H1 (cell line): ENCODE measurements around the gene MAML3. TPM values are rescaled to one million over a fixed set of nuclear protein-coding genes. Genes with fewer than 3 reads are reported as not detected.

Experiments used
- CTCF ChIA-PET: fragments of 300-600 bp; sonication (Branson Sonifier 250); formaldehyde crosslinking; loops from one replicate; lab custom pipeline; 2021; ENCODE audit not compliant: partially characterized antibody; lab: Charles Lee
- POLR2A ChIA-PET: fragments of 300-600 bp; sonication (Branson Sonifier 250); formaldehyde crosslinking; loops from one replicate; lab custom pipeline; 2021; ENCODE audit warnings: inconsistent platforms; ENCODE audit not compliant: partially characterized antibody; lab: Charles Lee
- DNase-seq, 2 experiments: peaks; one replicate each; pipeline versions ENCODE4 v3.0.0 to v3.0.0-alpha.2; 2010 to 2022; ENCODE audit warnings: low spot score in 2 of 2, low read depth in 1 of 2, mixed read lengths in 1 of 2
- FAIRE-seq: peaks from 2 replicates; lab custom pipeline; 2011; peaks lifted over from hg19 to GRCh38; lab: Jason Lieb, UNC
- H2AFZ ChIP-seq: 2 replicates; pipeline ENCODE4 v1.8.1; 2012; ENCODE audit warnings: low read length, inconsistent platforms
- H2AK5ac ChIP-seq: 2 replicates; pipeline ENCODE4 v1.6.1; 2013; ENCODE audit warnings: low read depth, low read length
- H2BK120ac ChIP-seq: replicated peaks from 2 replicates; pipeline ENCODE3; 2013; ENCODE audit warnings: low read depth, low read length, inconsistent platforms
- H2BK12ac ChIP-seq: 2 replicates; pipeline ENCODE4 v1.6.1; 2013; ENCODE audit warnings: low read depth, low read length
- H2BK15ac ChIP-seq: 2 replicates; pipeline ENCODE4 v1.6.1; 2013; ENCODE audit warnings: low read length
- H2BK20ac ChIP-seq: 2 replicates; pipeline ENCODE4 v1.6.1; 2013; ENCODE audit warnings: low read length
- H2BK5ac ChIP-seq: 2 replicates; pipeline ENCODE4 v1.6.1; 2013; ENCODE audit warnings: low read depth, low read length
- H3K14ac ChIP-seq: 2 replicates; pipeline ENCODE4 v1.6.1; 2013; ENCODE audit warnings: inconsistent platforms; ENCODE audit not compliant: insufficient read length
- H3K18ac ChIP-seq: 2 replicates; pipeline ENCODE4 v1.6.1; 2013; ENCODE audit warnings: low read length; ENCODE audit errors: extremely low read depth
- H3K23ac ChIP-seq: 2 replicates; pipeline ENCODE4 v1.6.1; 2013; ENCODE audit warnings: inconsistent platforms; ENCODE audit not compliant: insufficient read length
- H3K23me2 ChIP-seq: 2 replicates; pipeline ENCODE4 v1.6.1; 2013; ENCODE audit warnings: low read depth, low read length
- H3K27ac ChIP-seq: 2 replicates; pipeline ENCODE4 v1.6.1; 2011; ENCODE audit warnings: low read depth, low read length, inconsistent platforms
- H3K27me3 ChIP-seq, 4 experiments: replicated peaks in 1 of 4; 1 replicate in 1 of 4; 2 replicates in 3 of 4; pipeline versions ENCODE4 v1.6.1 to v1.8.1; 2011 to 2013; ENCODE audit warnings: low read length in 3 of 4, mild to moderate bottlenecking in 3 of 4, inconsistent platforms in 2 of 4, mixed read lengths in 2 of 4, moderate library complexity in 1 of 4; ENCODE audit not compliant: control insufficient read depth in 3 of 4, insufficient read depth in 3 of 4; ENCODE audit errors: extremely low read depth in 1 of 4
- H3K36me3 ChIP-seq, 4 experiments: 2 replicates each; pipeline versions ENCODE4 v1.6.1 to v1.8.1; 2011 to 2013; ENCODE audit warnings: mild to moderate bottlenecking in 4 of 4, low read length in 3 of 4, moderate library complexity in 2 of 4, control low read depth in 1 of 4, inconsistent platforms in 1 of 4; ENCODE audit not compliant: insufficient read depth in 4 of 4, control insufficient read depth in 2 of 4
- H3K4ac ChIP-seq: replicated peaks from 2 replicates; pipeline ENCODE3; 2013; ENCODE audit warnings: low read length, low read depth, mixed read lengths, inconsistent platforms; ENCODE audit not compliant: insufficient read length
- H3K4me1 ChIP-seq, 4 experiments: replicated peaks in 1 of 4; 1 replicate in 1 of 4; 2 replicates in 3 of 4; pipeline versions ENCODE4 v1.6.1 to v1.8.1; 2011 to 2013; ENCODE audit warnings: low read length in 3 of 4, inconsistent platforms in 2 of 4, mixed read lengths in 1 of 4; ENCODE audit not compliant: insufficient read depth in 4 of 4, control insufficient read depth in 3 of 4
- H3K4me2 ChIP-seq, 2 experiments: 2 replicates each; pipeline versions ENCODE4 v1.6.1 to v1.8.1; 2011 to 2013; ENCODE audit warnings: low read depth in 2 of 2, low read length in 2 of 2, control low read depth in 1 of 2, inconsistent platforms in 1 of 2, mild to moderate bottlenecking in 1 of 2; ENCODE audit not compliant: insufficient read depth in 1 of 2
- H3K4me3 ChIP-seq, 4 experiments: fragments of 200-600, 300-600 bp in 1 of 4; sonication (generic), shearing (Covaris generic), sonication (Bioruptor Twin) in 1 of 4; 2 replicates each; pipeline versions ENCODE4 v1.5.1 to v1.8.1; 2011 to 2016; ENCODE audit warnings: low read length in 4 of 4, low read depth in 3 of 4, control low read depth in 2 of 4, inconsistent platforms in 2 of 4, mild to moderate bottlenecking in 2 of 4, mixed read lengths in 1 of 4, moderate library complexity in 1 of 4; ENCODE audit not compliant: insufficient read depth in 2 of 4; ENCODE audit errors: extremely low read depth in 1 of 4
- H3K56ac ChIP-seq: replicated peaks from 2 replicates; pipeline ENCODE3; 2013; ENCODE audit warnings: low read depth, mild to moderate bottlenecking, mixed read lengths, low read length, inconsistent platforms; ENCODE audit not compliant: insufficient read length
- H3K79me1 ChIP-seq: 2 replicates; pipeline ENCODE4 v1.6.1; 2013; ENCODE audit warnings: low read depth, low read length, control low read depth
- H3K79me2 ChIP-seq, 2 experiments: 2 replicates each; pipeline versions ENCODE4 v1.6.1 to v1.8.1; 2012 to 2013; ENCODE audit warnings: low read length in 2 of 2, mild to moderate bottlenecking in 2 of 2, inconsistent platforms in 1 of 2; ENCODE audit not compliant: insufficient read depth in 2 of 2, control insufficient read depth in 1 of 2
- H3K9ac ChIP-seq, 4 experiments: replicated peaks in 1 of 4; 1 replicate in 1 of 4; 2 replicates in 3 of 4; pipeline versions ENCODE4 v1.6.1 to v1.8.1; 2011 to 2013; ENCODE audit warnings: low read depth in 3 of 4, low read length in 3 of 4, control low read depth in 2 of 4, mild to moderate bottlenecking in 2 of 4, moderate library complexity in 2 of 4, inconsistent platforms in 1 of 4; ENCODE audit errors: extremely low read depth in 1 of 4
- H3K9me3 ChIP-seq, 2 experiments: 2 replicates each; pipeline versions ENCODE4 v1.6.1 to v1.8.1; 2012 to 2013; ENCODE audit warnings: mild to moderate bottlenecking in 2 of 2, moderate library complexity in 2 of 2, control low read depth in 1 of 2, inconsistent platforms in 1 of 2, low read depth in 1 of 2, low read length in 1 of 2, mixed read lengths in 1 of 2; ENCODE audit not compliant: insufficient read depth in 2 of 2
- H4K20me1 ChIP-seq, 2 experiments: replicated peaks in 1 of 2; 2 replicates each; pipeline versions ENCODE3 to v1.8.1; 2011 to 2013; ENCODE audit warnings: inconsistent platforms in 2 of 2, low read length in 2 of 2, mild to moderate bottlenecking in 1 of 2; ENCODE audit not compliant: insufficient read depth in 2 of 2, control insufficient read depth in 1 of 2
- H4K5ac ChIP-seq: 2 replicates; pipeline ENCODE4 v1.6.1; 2013; ENCODE audit warnings: low read length, low read depth, mixed read lengths, inconsistent platforms; ENCODE audit not compliant: insufficient read length
- H4K8ac ChIP-seq: 2 replicates; pipeline ENCODE4 v1.8.0; 2013; ENCODE audit warnings: mild to moderate bottlenecking, moderate library complexity, low read length, inconsistent platforms; ENCODE audit not compliant: insufficient read depth; ENCODE audit errors: extremely low read depth
- H4K91ac ChIP-seq: replicated peaks from 2 replicates; pipeline ENCODE3; 2013; ENCODE audit warnings: low read length, mixed read lengths, inconsistent platforms; ENCODE audit not compliant: insufficient read length
- CTCF ChIP-seq, 3 experiments: IDR thresholded peaks; 1 replicate in 2 of 3; 2 replicates in 1 of 3; pipeline versions ENCODE4 v1.5.1 to v1.6.1; 2011; ENCODE audit warnings: low read length in 3 of 3, mild to moderate bottlenecking in 3 of 3, inconsistent platforms in 2 of 3, low read depth in 1 of 3, moderate library complexity in 1 of 3; ENCODE audit not compliant: insufficient read depth in 1 of 3; ENCODE audit errors: control extremely low read depth in 1 of 3
- EP300 ChIP-seq, 2 experiments: IDR thresholded peaks; 1 replicate in 1 of 2; 2 replicates in 1 of 2; pipeline ENCODE4 v1.6.1; 2011 to 2012; ENCODE audit warnings: low read depth in 2 of 2, low read length in 2 of 2, mild to moderate bottlenecking in 2 of 2, borderline replicate concordance in 1 of 2, inconsistent platforms in 1 of 2, moderate library complexity in 1 of 2
- FOSL1 ChIP-seq: IDR thresholded peaks from 2 replicates; pipeline ENCODE4 v1.6.1; 2011; ENCODE audit warnings: mild to moderate bottlenecking, low read depth, low read length, moderate library complexity; ENCODE audit not compliant: insufficient read depth
- HDAC2 ChIP-seq, 2 experiments: fragments of 300-600 bp in 1 of 2; sonication (generic) in 1 of 2; IDR thresholded peaks; 2 replicates each; pipeline ENCODE4 v1.6.1; 2011 to 2012; ENCODE audit warnings: low read depth in 2 of 2, low read length in 2 of 2, mild to moderate bottlenecking in 2 of 2, moderate library complexity in 2 of 2, borderline replicate concordance in 1 of 2, inconsistent platforms in 1 of 2
- HDAC6 ChIP-seq: IDR thresholded peaks from one replicate; pipeline ENCODE4 v1.7.1; 2012; ENCODE audit warnings: low read depth, mild to moderate bottlenecking, inconsistent platforms, low read length, moderate library complexity
- KDM5A ChIP-seq: fragments of 200-600 bp; IDR thresholded peaks from 2 replicates; pipeline ENCODE4 v1.7.1; 2012; ENCODE audit warnings: mild to moderate bottlenecking, low read length, inconsistent platforms, mixed read lengths
- POLR2A ChIP-seq, 2 experiments: IDR thresholded peaks; 1 replicate in 1 of 2; 2 replicates in 1 of 2; pipeline ENCODE4 v1.6.1; 2011; ENCODE audit warnings: low read depth in 2 of 2, low read length in 2 of 2, mild to moderate bottlenecking in 2 of 2; ENCODE audit errors: control extremely low read depth in 1 of 2
- POU5F1 ChIP-seq: IDR thresholded peaks from 2 replicates; pipeline ENCODE4 v1.6.1; 2011; ENCODE audit warnings: low read depth, mild to moderate bottlenecking, low read length, moderate library complexity
- RBBP5 ChIP-seq: IDR thresholded peaks from 2 replicates; pipeline ENCODE4 v1.7.1; 2012; ENCODE audit warnings: low read depth, mild to moderate bottlenecking, inconsistent platforms, low read length, moderate library complexity, borderline replicate concordance
- RXRA ChIP-seq: IDR thresholded peaks from 2 replicates; pipeline ENCODE4 v1.6.1; 2011; ENCODE audit warnings: low read depth, mild to moderate bottlenecking, low read length, moderate library complexity; ENCODE audit not compliant: insufficient read depth
- SAP30 ChIP-seq: fragments of 300-600 bp; sonication (generic); IDR thresholded peaks from 2 replicates; pipeline ENCODE4 v1.7.1; 2012; ENCODE audit warnings: low read length, moderate library complexity, mild to moderate bottlenecking, inconsistent platforms; ENCODE audit not compliant: insufficient read depth, insufficient replicate concordance
- SP1 ChIP-seq: IDR thresholded peaks from 2 replicates; pipeline ENCODE4 v1.6.1; 2011; ENCODE audit warnings: low read depth, low read length
- WGBS, 2 experiments: shearing (Covaris generic) in 1 of 2; methylation state at CpG; one replicate each; pipeline versions ENCODE4 v1.1.6 to v1.1.7; 2013 to 2015; ENCODE audit warnings: low lambda C conversion rate in 2 of 2, mixed read lengths in 2 of 2, inconsistent platforms in 1 of 2, low coverage in 1 of 2, missing lambda C conversion rate in 1 of 2; ENCODE audit not compliant: insufficient replicate concordance in 2 of 2, insufficient coverage in 1 of 2, insufficient read length in 1 of 2; ENCODE audit errors: extremely low coverage in 1 of 2, missing lambda C conversion rate in 1 of 2; 5-methylcytosine and 5-hydroxymethylcytosine counted together
- polyA plus RNA-seq, 7 experiments: library from polyadenylated mRNA; depleted of rRNA in 3 of 7; stranded (reverse) in 5 of 7; unstranded in 2 of 7; fragments of >200 nt in 5 of 7; fragments of 200-250 nt in 2 of 7; gene quantifications; 1 replicate in 5 of 7; 2 replicates in 1 of 7; 4 replicates in 1 of 7; pipeline versions ENCODE4 v1.2.1 to v1.2.3, GENCODE V29; 2011 to 2013; ENCODE audit warnings: missing spikeins in 2 of 7, mixed read lengths in 2 of 7
- total RNA-seq: library from RNA; stranded (reverse); fragmentation: NEBNext Ultra II Directional; extraction: Animal tissue kit (Norgen Biotek cat#: 25700); gene quantifications from 2 replicates; pipeline ENCODE4 v1.2.1, GENCODE V29; 2021

Gene MAML3
- total and polyA plus RNA-seq, 2 of the 8 experiments (the other 6 are each of a cell fraction or from before 2014, with no cell fraction given): 2.1 to 5.7 TPM

GRCh38 chr4:140025470-140025869, 128.5 kb downstream of the MAML3 start:
- no peak overlapping the region for H3K23ac ChIP-seq
- no peaks in the 10 kb centered on the region for H3K79me2 ChIP-seq
- no peak for TF ChIP-seq CTCF (IDR thresholded peaks at IDR 0.05; ENCODE audit: control extremely low read depth in 1 of 3, insufficient read depth in 1 of 3, low read depth in 1 of 3, low read length in 3 of 3)
- no peak for TF ChIP-seq FOSL1
- TF ChIP-seq POLR2A (IDR thresholded peaks at IDR 0.05; ENCODE audit: control extremely low read depth in 1 of 2, low read depth in 2 of 2, low read length in 2 of 2): no peak
- TF ChIP-seq SP1: no peak
- no peak for TF ChIP-seq SAP30
- TF ChIP-seq HDAC6: no peak
- no peak for TF ChIP-seq HDAC2 (IDR thresholded peaks at IDR 0.05; ENCODE audit: borderline replicate concordance in 1 of 2, low read depth in 2 of 2, low read length in 2 of 2)
- no peak for TF ChIP-seq POU5F1
- TF ChIP-seq EP300 (IDR thresholded peaks at IDR 0.05; ENCODE audit: borderline replicate concordance in 1 of 2, low read depth in 2 of 2, low read length in 2 of 2): no peak
- TF ChIP-seq RBBP5: no peak
- TF ChIP-seq KDM5A: no peak
- TF ChIP-seq RXRA: no peak
- H2BK120ac ChIP-seq: no peak overlapping the region
- H2AK5ac ChIP-seq: no peak overlapping the region
- H4K8ac ChIP-seq: no peak overlapping the region
- H3K9me3 ChIP-seq: no peaks in the 10 kb centered on the region
- H3K56ac ChIP-seq: no peak overlapping the region
- H4K91ac ChIP-seq: no peak overlapping the region
- DNase-seq (no peak), FAIRE-seq (no peak)
- no peaks in the 10 kb centered on the region for H3K36me3 ChIP-seq
- H3K27me3 ChIP-seq: no peaks in the 10 kb centered on the region
- H4K20me1 ChIP-seq: no peaks in the 10 kb centered on the region
- 89% methylated on average over 6 of the region's 6 CpGs; no CpG with 5 or more reads in 1 of the 2 experiments for WGBS, 2 experiments
- no peak overlapping the region for H3K18ac ChIP-seq
- no peak overlapping the region for H3K4ac ChIP-seq
- H2BK5ac ChIP-seq: no peak overlapping the region
- H3K4me1 ChIP-seq: no peaks in the 10 kb centered on the region
- H4K5ac ChIP-seq: no peak overlapping the region
- no peak overlapping the region for H2BK12ac ChIP-seq
- no peak overlapping the region for H2AFZ ChIP-seq
- no peaks in the 10 kb centered on the region for H3K23me2 ChIP-seq
- no peak overlapping the region for H3K4me3 ChIP-seq
- H3K4me2 ChIP-seq: no peak overlapping the region
- no peaks in the 10 kb centered on the region for H3K79me1 ChIP-seq
- no peak overlapping the region for H3K14ac ChIP-seq
- H3K27ac ChIP-seq: no peak overlapping the region
- POLR2A ChIA-PET: no interaction called here
- CTCF ChIA-PET: interaction anchor here (0.7 kb wide), 1 partner anchor 13 kb away, joined by 3 read pairs; no protein-coding TSS in a partner anchor
- no peak overlapping the region for H3K9ac ChIP-seq
- H2BK15ac ChIP-seq: no peak overlapping the region
- no peak overlapping the region for H2BK20ac ChIP-seq
